HG02623 (cell line): ENCODE measurements around the gene KLHL20.

Source experiments
- ATAC-seq: cut with Tn5 transposase; IDR thresholded peaks from one replicate; pipeline ENCODE4 v1.9.1; 2021; ENCODE audit warnings: moderate library complexity; ENCODE audit not compliant: unreplicated experiment

The KLHL20 gene

DNA sequence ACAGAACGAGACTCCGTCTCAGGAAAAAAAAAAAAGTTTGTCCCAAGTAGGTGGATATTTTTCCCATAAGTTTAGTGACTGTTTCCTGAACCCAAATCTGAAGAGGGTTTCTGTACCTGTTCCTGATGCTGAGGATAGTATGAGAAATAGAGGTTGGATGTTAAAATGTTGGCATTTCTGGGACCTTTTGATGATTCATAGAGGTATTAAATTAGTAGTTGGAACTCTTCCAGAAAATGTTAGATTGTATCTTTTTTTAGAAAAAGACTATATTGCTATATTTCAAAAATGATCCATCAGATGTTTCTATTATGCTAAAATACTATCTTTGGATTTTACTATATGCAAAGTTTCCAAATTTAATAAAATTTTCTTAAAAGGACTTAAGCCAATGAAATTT lies 112.8 kb downstream of the KLHL20 start:
- ATAC-seq = no peak

DNA sequence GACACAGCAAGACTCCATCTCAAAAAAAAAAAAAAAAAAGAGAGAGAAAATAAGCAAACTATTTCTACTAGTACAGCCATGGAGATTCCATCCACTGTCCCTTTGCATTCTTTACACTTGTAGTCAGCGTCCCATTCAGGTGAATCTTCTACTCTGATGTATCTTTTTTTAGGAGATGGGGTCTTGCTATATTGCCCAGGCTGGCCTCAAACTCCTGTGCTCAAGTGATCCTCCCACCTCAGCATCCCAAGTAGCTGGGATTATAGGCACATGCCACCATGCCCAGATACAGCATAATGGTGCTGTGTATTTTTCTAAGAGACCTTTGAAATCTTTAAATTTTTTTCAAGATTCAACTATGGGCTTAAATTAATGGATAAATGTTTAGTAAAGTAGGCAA lies 118.0 kb downstream of the KLHL20 start:
- no peak for ATAC-seq
